ENCODE results near the gene HOXD4.

DNA sequence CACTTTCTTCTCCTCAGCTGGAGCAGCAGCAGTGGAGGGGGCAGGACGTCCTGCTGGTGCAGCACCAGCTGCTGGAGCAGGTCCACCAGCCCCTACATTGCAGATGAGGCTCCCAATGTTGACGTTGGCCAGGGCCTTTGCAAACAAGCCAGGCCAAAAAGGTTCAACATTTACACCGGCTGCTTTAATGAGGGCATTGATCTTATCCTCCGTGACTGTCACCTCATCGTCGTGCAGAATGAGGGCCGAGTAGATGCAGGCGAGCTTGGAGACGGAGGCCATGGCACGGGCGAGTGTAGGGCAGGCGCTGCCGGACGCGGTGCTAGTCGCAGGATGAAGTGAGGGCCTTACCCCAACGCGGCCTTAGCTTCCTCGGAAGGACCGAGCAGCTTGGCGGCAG is 49.6 kb downstream of the HOXD4 start:
- TF ChIP-seq CTCF (IDR thresholded peaks at IDR 0.05) = no peak
- no peak for TF ChIP-seq EP300 (IDR thresholded peaks at IDR 0.05)

Data from sigmoid colon (tissue), 4 donors.